Lung (tissue), 12 donors: ENCODE data around the gene DOK6. TPM values are rescaled to one million over a fixed set of nuclear protein-coding genes. Genes with fewer than 3 reads are reported as not detected.

Source experiments
- ATAC-seq: fragments of 200-7000 bp; cut with Tn5 transposase; one replicate; pipeline ENCODE4 v1.9.1; 2020; ENCODE audit warnings: moderate number of reproducible peaks; ENCODE audit not compliant: insufficient read depth, low FRiP score
- DNase-seq, 3 donors: peaks; one replicate each; pipeline ENCODE4 v3.0.0-alpha.2; 2013 to 2017
- H3K27ac ChIP-seq, 2 donors: one replicate each; pipeline ENCODE4 v1.5.1; 2013; ENCODE audit warnings: mild to moderate bottlenecking in 2 of 2, moderate library complexity in 2 of 2, control low read depth in 1 of 2, inconsistent platforms in 1 of 2, low read depth in 1 of 2, low read length in 1 of 2
- H3K27me3 ChIP-seq, 3 donors: one replicate each; pipeline ENCODE4 v1.5.1; 2013; ENCODE audit warnings: low read length in 2 of 3; ENCODE audit not compliant: control insufficient read depth in 3 of 3, insufficient read depth in 3 of 3
- H3K36me3 ChIP-seq, 4 donors: one replicate each; pipeline ENCODE4 v1.5.1; 2013; ENCODE audit warnings: low read length in 4 of 4, mild to moderate bottlenecking in 1 of 4, moderate library complexity in 1 of 4; ENCODE audit not compliant: control insufficient read depth in 4 of 4, insufficient read depth in 4 of 4
- H3K4me1 ChIP-seq, 5 donors: one replicate each; pipeline ENCODE4 v1.5.1; 2013; ENCODE audit warnings: low read length in 5 of 5, mild to moderate bottlenecking in 2 of 5, moderate library complexity in 1 of 5; ENCODE audit not compliant: control insufficient read depth in 5 of 5, insufficient read depth in 5 of 5
- H3K4me3 ChIP-seq: one replicate; pipeline ENCODE4 v1.5.1; 2013; ENCODE audit warnings: mild to moderate bottlenecking, control low read depth, moderate library complexity
- H3K9ac ChIP-seq, 2 donors: one replicate each; pipeline ENCODE4 v1.5.1; 2013; ENCODE audit warnings: low read length in 2 of 2, control low read depth in 1 of 2; ENCODE audit not compliant: insufficient read depth in 1 of 2
- H3K9me3 ChIP-seq, 4 donors: one replicate each; pipeline ENCODE4 v1.5.1; 2013; ENCODE audit warnings: low read length in 3 of 4, mild to moderate bottlenecking in 1 of 4, moderate library complexity in 1 of 4; ENCODE audit not compliant: control insufficient read depth in 4 of 4, insufficient read depth in 3 of 4
- CTCF ChIP-seq: IDR thresholded peaks from 2 replicates; pipeline ENCODE4 v1.5.1; 2012; ENCODE audit warnings: mild to moderate bottlenecking; ENCODE audit errors: control extremely low read depth, extremely low read depth
- WGBS, 2 donors: extraction: QIAGEN DNeasy Blood & Tissue Kit; methylation state at CpG; one replicate each; pipeline ENCODE4 v1.1.7; 2013; 5-methylcytosine and 5-hydroxymethylcytosine counted together
- polyA plus RNA-seq, 2 donors: library from polyadenylated mRNA; stranded (reverse); fragments of 200-250 nt; gene quantifications; one replicate each; pipeline ENCODE4 v1.2.1, GENCODE V29; 2013
- total RNA-seq, 2 donors: library from RNA; depleted of rRNA in 1 of 2; stranded (reverse); fragments of >200 nt in 1 of 2; gene quantifications; one replicate each; pipeline ENCODE4 v1.2.1, GENCODE V29; 2014 to 2021
- donor health status: control.
- donor health status: control.
- donor health status: Bipolar disorder and iron deficiency.
- donor health status: healthy.
- donor health status: DM: yes; HTN: yes; CAD: no.

DOK6 gene
- total and polyA plus RNA-seq, 4 donors, result 0.61 to 21.3 (median 2.7) TPM

GRCh38 chr18:69844656-69845055 is 444.0 kb downstream of the DOK6 start:
- no peak for TF ChIP-seq CTCF
- DNase-seq (no peak), ATAC-seq (no peak)
- no peak overlapping the region for H3K9ac ChIP-seq
- H3K4me1 ChIP-seq, result peaks cover 0 to 29% (median 10%) of the 10 kb centered on the region in 5 donors
- H3K4me3 ChIP-seq, result no peak overlapping the region
- H3K36me3 ChIP-seq, result peaks cover 0 to 4% (median 1%) of the 10 kb centered on the region in 4 donors
- no peaks in the 10 kb centered on the region for H3K27me3 ChIP-seq
- H3K9me3 ChIP-seq, result no peaks in the 10 kb centered on the region
- no peak overlapping the region for H3K27ac ChIP-seq
- 86 to 91% methylated on average over 2 of the region's 2 CpGs for WGBS, 2 donors

- 62 to 76% methylated on average over 8 of the region's 8 CpGs for WGBS, 2 donors
- no peak overlapping the region for H3K4me3 ChIP-seq
- H3K27ac ChIP-seq, result peak overlapping the region in 1 of 2 donors; percentile 17
- DNase-seq (peak; percentile 79 to 97 (median 96)), ATAC-seq (no peak)
- H3K9ac ChIP-seq, result peak overlapping the region in 1 of 2 donors; percentile 64
- no peaks in the 10 kb centered on the region for H3K27me3 ChIP-seq
- TF ChIP-seq CTCF, result no peak
- H3K9me3 ChIP-seq, result no peaks in the 10 kb centered on the region
- peaks cover 0 to 30% (median 10%) of the 10 kb centered on the region in 5 donors for H3K4me1 ChIP-seq
- H3K36me3 ChIP-seq, result peaks cover 0 to 4% (median 1%) of the 10 kb centered on the region in 4 donors
Observed at GRCh38 chr18:69845593-69846506, 445.2 kb downstream of the DOK6 start.

DNA sequence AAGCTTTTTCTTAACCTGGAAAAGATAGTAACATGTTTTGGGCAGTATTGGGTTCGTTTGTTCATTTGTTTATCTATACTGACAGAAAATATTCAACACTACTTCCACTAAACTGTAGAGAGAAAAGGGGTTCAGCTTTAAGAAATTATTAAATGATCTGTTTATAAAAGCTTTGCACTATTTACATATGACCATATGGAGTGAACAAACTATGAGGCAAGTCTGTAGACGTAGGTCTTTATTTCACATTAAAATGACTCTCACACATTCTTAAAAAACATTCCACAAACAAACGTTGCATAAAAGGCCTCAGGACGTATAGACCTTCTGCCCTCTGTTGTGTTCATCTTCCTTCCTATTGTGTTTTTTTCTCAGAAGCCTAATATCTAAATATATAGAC is 452.4 kb downstream of the DOK6 start:
- DNase-seq, result peak in 2 of 3 donors; percentile 75 to 81
- Histone ChIP-seq H3K27ac (no peak overlapping the region), H3K4me3 (no peak overlapping the region), H3K9ac (no peak overlapping the region), H3K9me3 (no peaks in the 10 kb centered on the region), H3K4me1 (peaks cover 0 to 17% (median 0%) of the 10 kb centered on the region in 5 donors), H3K36me3 (no peaks in the 10 kb centered on the region), H3K27me3 (no peaks in the 10 kb centered on the region)
- no peak for TF ChIP-seq CTCF
- 71 to 75% methylated on average over 4 of the region's 4 CpGs for WGBS, 2 donors
- ATAC-seq, result no peak
